H1 (cell line): Measurements from ENCODE around the gene EXOSC1. TPM values are rescaled to one million over a fixed set of nuclear protein-coding genes. Genes with fewer than 3 reads are reported as not detected.

Source experiments
- CTCF ChIA-PET: fragments of 300-600 bp; sonication (Branson Sonifier 250); formaldehyde crosslinking; loops from one replicate; lab custom pipeline; 2021; ENCODE audit not compliant: partially characterized antibody; lab: Charles Lee
- POLR2A ChIA-PET: fragments of 300-600 bp; sonication (Branson Sonifier 250); formaldehyde crosslinking; loops from one replicate; lab custom pipeline; 2021; ENCODE audit warnings: inconsistent platforms; ENCODE audit not compliant: partially characterized antibody; lab: Charles Lee
- DNase-seq, 2 experiments: peaks; one replicate each; pipeline versions ENCODE4 v3.0.0 to v3.0.0-alpha.2; 2010 to 2022; ENCODE audit warnings: low spot score in 2 of 2, low read depth in 1 of 2, mixed read lengths in 1 of 2
- FAIRE-seq: peaks from 2 replicates; lab custom pipeline; 2011; peaks lifted over from hg19 to GRCh38; lab: Jason Lieb, UNC
- H2AFZ ChIP-seq: 2 replicates; pipeline ENCODE4 v1.8.1; 2012; ENCODE audit warnings: low read length, inconsistent platforms
- H2AK5ac ChIP-seq: 2 replicates; pipeline ENCODE4 v1.6.1; 2013; ENCODE audit warnings: low read depth, low read length
- H2BK120ac ChIP-seq: replicated peaks from 2 replicates; pipeline ENCODE3; 2013; ENCODE audit warnings: low read depth, low read length, inconsistent platforms
- H2BK12ac ChIP-seq: 2 replicates; pipeline ENCODE4 v1.6.1; 2013; ENCODE audit warnings: low read depth, low read length
- H2BK15ac ChIP-seq: 2 replicates; pipeline ENCODE4 v1.6.1; 2013; ENCODE audit warnings: low read length
- H2BK20ac ChIP-seq: 2 replicates; pipeline ENCODE4 v1.6.1; 2013; ENCODE audit warnings: low read length
- H2BK5ac ChIP-seq: 2 replicates; pipeline ENCODE4 v1.6.1; 2013; ENCODE audit warnings: low read depth, low read length
- H3K14ac ChIP-seq: 2 replicates; pipeline ENCODE4 v1.6.1; 2013; ENCODE audit warnings: inconsistent platforms; ENCODE audit not compliant: insufficient read length
- H3K18ac ChIP-seq: 2 replicates; pipeline ENCODE4 v1.6.1; 2013; ENCODE audit warnings: low read length; ENCODE audit errors: extremely low read depth
- H3K23ac ChIP-seq: 2 replicates; pipeline ENCODE4 v1.6.1; 2013; ENCODE audit warnings: inconsistent platforms; ENCODE audit not compliant: insufficient read length
- H3K23me2 ChIP-seq: 2 replicates; pipeline ENCODE4 v1.6.1; 2013; ENCODE audit warnings: low read depth, low read length
- H3K27ac ChIP-seq: 2 replicates; pipeline ENCODE4 v1.6.1; 2011; ENCODE audit warnings: low read depth, low read length, inconsistent platforms
- H3K27me3 ChIP-seq, 4 experiments: replicated peaks in 1 of 4; 1 replicate in 1 of 4; 2 replicates in 3 of 4; pipeline versions ENCODE4 v1.6.1 to v1.8.1; 2011 to 2013; ENCODE audit warnings: low read length in 3 of 4, mild to moderate bottlenecking in 3 of 4, inconsistent platforms in 2 of 4, mixed read lengths in 2 of 4, moderate library complexity in 1 of 4; ENCODE audit not compliant: control insufficient read depth in 3 of 4, insufficient read depth in 3 of 4; ENCODE audit errors: extremely low read depth in 1 of 4
- H3K36me3 ChIP-seq, 4 experiments: 2 replicates each; pipeline versions ENCODE4 v1.6.1 to v1.8.1; 2011 to 2013; ENCODE audit warnings: mild to moderate bottlenecking in 4 of 4, low read length in 3 of 4, moderate library complexity in 2 of 4, control low read depth in 1 of 4, inconsistent platforms in 1 of 4; ENCODE audit not compliant: insufficient read depth in 4 of 4, control insufficient read depth in 2 of 4
- H3K4ac ChIP-seq: replicated peaks from 2 replicates; pipeline ENCODE3; 2013; ENCODE audit warnings: low read length, low read depth, mixed read lengths, inconsistent platforms; ENCODE audit not compliant: insufficient read length
- H3K4me1 ChIP-seq, 4 experiments: replicated peaks in 1 of 4; 1 replicate in 1 of 4; 2 replicates in 3 of 4; pipeline versions ENCODE4 v1.6.1 to v1.8.1; 2011 to 2013; ENCODE audit warnings: low read length in 3 of 4, inconsistent platforms in 2 of 4, mixed read lengths in 1 of 4; ENCODE audit not compliant: insufficient read depth in 4 of 4, control insufficient read depth in 3 of 4
- H3K4me2 ChIP-seq, 2 experiments: 2 replicates each; pipeline versions ENCODE4 v1.6.1 to v1.8.1; 2011 to 2013; ENCODE audit warnings: low read depth in 2 of 2, low read length in 2 of 2, control low read depth in 1 of 2, inconsistent platforms in 1 of 2, mild to moderate bottlenecking in 1 of 2; ENCODE audit not compliant: insufficient read depth in 1 of 2
- H3K4me3 ChIP-seq, 4 experiments: fragments of 200-600, 300-600 bp in 1 of 4; sonication (generic), shearing (Covaris generic), sonication (Bioruptor Twin) in 1 of 4; 2 replicates each; pipeline versions ENCODE4 v1.5.1 to v1.8.1; 2011 to 2016; ENCODE audit warnings: low read length in 4 of 4, low read depth in 3 of 4, control low read depth in 2 of 4, inconsistent platforms in 2 of 4, mild to moderate bottlenecking in 2 of 4, mixed read lengths in 1 of 4, moderate library complexity in 1 of 4; ENCODE audit not compliant: insufficient read depth in 2 of 4; ENCODE audit errors: extremely low read depth in 1 of 4
- H3K56ac ChIP-seq: replicated peaks from 2 replicates; pipeline ENCODE3; 2013; ENCODE audit warnings: low read depth, mild to moderate bottlenecking, mixed read lengths, low read length, inconsistent platforms; ENCODE audit not compliant: insufficient read length
- H3K79me1 ChIP-seq: 2 replicates; pipeline ENCODE4 v1.6.1; 2013; ENCODE audit warnings: low read depth, low read length, control low read depth
- H3K79me2 ChIP-seq, 2 experiments: 2 replicates each; pipeline versions ENCODE4 v1.6.1 to v1.8.1; 2012 to 2013; ENCODE audit warnings: low read length in 2 of 2, mild to moderate bottlenecking in 2 of 2, inconsistent platforms in 1 of 2; ENCODE audit not compliant: insufficient read depth in 2 of 2, control insufficient read depth in 1 of 2
- H3K9ac ChIP-seq, 4 experiments: replicated peaks in 1 of 4; 1 replicate in 1 of 4; 2 replicates in 3 of 4; pipeline versions ENCODE4 v1.6.1 to v1.8.1; 2011 to 2013; ENCODE audit warnings: low read depth in 3 of 4, low read length in 3 of 4, control low read depth in 2 of 4, mild to moderate bottlenecking in 2 of 4, moderate library complexity in 2 of 4, inconsistent platforms in 1 of 4; ENCODE audit errors: extremely low read depth in 1 of 4
- H3K9me3 ChIP-seq, 2 experiments: 2 replicates each; pipeline versions ENCODE4 v1.6.1 to v1.8.1; 2012 to 2013; ENCODE audit warnings: mild to moderate bottlenecking in 2 of 2, moderate library complexity in 2 of 2, control low read depth in 1 of 2, inconsistent platforms in 1 of 2, low read depth in 1 of 2, low read length in 1 of 2, mixed read lengths in 1 of 2; ENCODE audit not compliant: insufficient read depth in 2 of 2
- H4K20me1 ChIP-seq, 2 experiments: replicated peaks in 1 of 2; 2 replicates each; pipeline versions ENCODE3 to v1.8.1; 2011 to 2013; ENCODE audit warnings: inconsistent platforms in 2 of 2, low read length in 2 of 2, mild to moderate bottlenecking in 1 of 2; ENCODE audit not compliant: insufficient read depth in 2 of 2, control insufficient read depth in 1 of 2
- H4K5ac ChIP-seq: 2 replicates; pipeline ENCODE4 v1.6.1; 2013; ENCODE audit warnings: low read length, low read depth, mixed read lengths, inconsistent platforms; ENCODE audit not compliant: insufficient read length
- H4K8ac ChIP-seq: 2 replicates; pipeline ENCODE4 v1.8.0; 2013; ENCODE audit warnings: mild to moderate bottlenecking, moderate library complexity, low read length, inconsistent platforms; ENCODE audit not compliant: insufficient read depth; ENCODE audit errors: extremely low read depth
- H4K91ac ChIP-seq: replicated peaks from 2 replicates; pipeline ENCODE3; 2013; ENCODE audit warnings: low read length, mixed read lengths, inconsistent platforms; ENCODE audit not compliant: insufficient read length
- ASH2L ChIP-seq: fragments of 200-600, 300-600 bp; sonication (generic); IDR thresholded peaks from one replicate; pipeline ENCODE4 v1.7.1; 2017; ENCODE audit warnings: low read length
- EGR1 ChIP-seq: IDR thresholded peaks from 2 replicates; pipeline ENCODE4 v1.6.1; 2011; ENCODE audit warnings: low read depth, low read length, borderline replicate concordance
- NRF1 ChIP-seq: IDR thresholded peaks from 2 replicates; pipeline ENCODE4 v1.6.1; 2011; ENCODE audit warnings: mild to moderate bottlenecking, low read depth, low read length, improper control_type of control experiment
- SAP30 ChIP-seq: fragments of 300-600 bp; sonication (generic); IDR thresholded peaks from 2 replicates; pipeline ENCODE4 v1.7.1; 2012; ENCODE audit warnings: low read length, moderate library complexity, mild to moderate bottlenecking, inconsistent platforms; ENCODE audit not compliant: insufficient read depth, insufficient replicate concordance
- SIN3A ChIP-seq, 2 experiments: IDR thresholded peaks in 1 of 2; conservative IDR thresholded peaks in 1 of 2; 2 replicates each; pipeline ENCODE4 v1.6.1; 2011 to 2012; ENCODE audit warnings: low read length in 2 of 2, improper control_type of control experiment in 1 of 2, low read depth in 1 of 2, mild to moderate bottlenecking in 1 of 2
- WGBS, 2 experiments: shearing (Covaris generic) in 1 of 2; methylation state at CpG; one replicate each; pipeline versions ENCODE4 v1.1.6 to v1.1.7; 2013 to 2015; ENCODE audit warnings: low lambda C conversion rate in 2 of 2, mixed read lengths in 2 of 2, inconsistent platforms in 1 of 2, low coverage in 1 of 2, missing lambda C conversion rate in 1 of 2; ENCODE audit not compliant: insufficient replicate concordance in 2 of 2, insufficient coverage in 1 of 2, insufficient read length in 1 of 2; ENCODE audit errors: extremely low coverage in 1 of 2, missing lambda C conversion rate in 1 of 2; 5-methylcytosine and 5-hydroxymethylcytosine counted together
- polyA plus RNA-seq, 7 experiments: library from polyadenylated mRNA; depleted of rRNA in 3 of 7; stranded (reverse) in 5 of 7; unstranded in 2 of 7; fragments of >200 nt in 5 of 7; fragments of 200-250 nt in 2 of 7; gene quantifications; 1 replicate in 5 of 7; 2 replicates in 1 of 7; 4 replicates in 1 of 7; pipeline versions ENCODE4 v1.2.1 to v1.2.3, GENCODE V29; 2011 to 2013; ENCODE audit warnings: missing spikeins in 2 of 7, mixed read lengths in 2 of 7
- total RNA-seq: library from RNA; stranded (reverse); fragmentation: NEBNext Ultra II Directional; extraction: Animal tissue kit (Norgen Biotek cat#: 25700); gene quantifications from 2 replicates; pipeline ENCODE4 v1.2.1, GENCODE V29; 2021

The EXOSC1 gene
- total and polyA plus RNA-seq, 2 of the 8 experiments (the other 6 are each of a cell fraction or from before 2014, with no cell fraction given): 52.1 to 68.1 TPM

DNA sequence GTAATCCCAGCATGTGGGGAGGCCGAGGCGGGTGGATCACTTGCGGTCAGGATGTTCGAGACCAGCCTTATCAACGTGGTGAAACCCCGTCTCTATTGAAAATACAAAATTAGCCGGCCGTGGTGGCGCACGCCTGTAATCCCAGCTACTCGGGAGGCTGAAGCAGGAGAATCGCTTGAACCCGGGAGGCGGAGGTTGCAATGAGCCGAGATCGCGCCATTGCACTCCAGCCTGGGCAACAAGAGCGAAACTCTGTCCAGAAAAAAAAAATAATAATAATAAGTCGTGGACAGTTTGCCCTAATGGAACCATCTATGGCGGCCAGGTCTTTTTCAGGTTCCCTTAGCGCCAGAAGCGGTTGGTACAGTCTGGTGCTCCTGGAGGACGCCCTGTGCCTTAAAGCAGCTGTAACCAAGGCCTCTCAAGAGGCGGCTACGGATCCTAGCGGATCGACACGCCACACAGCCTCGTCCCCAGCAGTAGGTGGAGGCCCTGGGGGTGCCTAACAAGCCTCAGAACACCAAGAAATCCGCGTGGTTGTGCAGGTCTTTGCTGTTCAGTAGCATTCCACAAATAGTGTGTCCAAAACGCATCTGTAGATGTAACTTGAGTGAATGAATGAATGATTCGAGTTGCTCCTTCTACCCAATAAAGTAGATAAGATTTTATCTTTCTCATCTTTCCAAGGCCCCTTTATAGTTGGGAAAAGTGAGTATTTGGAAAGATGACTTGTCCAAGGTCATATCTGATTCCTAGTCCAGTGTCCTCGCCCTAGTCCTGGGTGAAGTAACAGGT is 18.8 kb downstream of the EXOSC1 start:
- Histone ChIP-seq H3K27ac (peak overlapping the region; percentile 87), H3K9ac (peak overlapping the region; percentile 81 to 99 (median 94)), H4K91ac (peak overlapping the region; percentile 70), H4K8ac (peak overlapping the region; percentile 91; the same call in 1 of the 2 replicates), H3K4me1 (peaks cover 3 to 6% (median 4%) of the 10 kb centered on the region in 4 experiments; a peak in 6 of 7 replicates), H3K79me1 (no peaks in the 10 kb centered on the region), H2BK15ac (no peak overlapping the region), H3K36me3 (peaks cover 15 to 48% (median 31%) of the 10 kb centered on the region in 4 experiments), H3K14ac (no peak overlapping the region), H3K23me2 (peaks cover 12% of the 10 kb centered on the region), H4K5ac (peak overlapping the region; percentile 83), H4K20me1 (peaks cover 8 to 9% of the 10 kb centered on the region in 2 experiments), H2BK12ac (peak overlapping the region; percentile 53), H3K23ac (no peak overlapping the region), H3K18ac (peak overlapping the region; percentile 82), H2BK120ac (no peak overlapping the region), H3K4me3 (peak overlapping the region; percentile 69 to 100 (median 93)), H3K4me2 (peak overlapping the region; percentile 87 to 95), H3K4ac (peak overlapping the region; percentile 93), H2BK5ac (peak overlapping the region; percentile 93), H2BK20ac (no peak overlapping the region), H3K27me3 (no peaks in the 10 kb centered on the region), H3K9me3 (no peaks in the 10 kb centered on the region), H2AK5ac (peak overlapping the region; percentile 94; the same call in 1 of the 2 replicates), H2AFZ (no peak overlapping the region), H3K79me2 (peaks cover 21 to 39% of the 10 kb centered on the region in 2 experiments), H3K56ac (peak overlapping the region; percentile 91)
- WGBS, 2 experiments: 1% methylated on average over 34 of the region's 34 CpGs; no CpG with 5 or more reads in 1 of the 2 experiments
- FAIRE-seq: no peak
- CTCF ChIA-PET: interaction anchor here (0.6 to 0.8 kb wide), 2 partner anchors 24 to 188 kb away, joined by 3 to 7 read pairs; no protein-coding TSS in a partner anchor
- POLR2A ChIA-PET: interaction anchor here (0.5 to 10.5 kb wide), 16 partner anchors 8 to 354 kb away, joined by 3 to 185 read pairs (median 4); partner anchors contain the start of genes EXOSC1, RRP12 and ZDHHC16
- no peak for DNase-seq
- TF ChIP-seq NRF1: no peak
- TF ChIP-seq EGR1: no peak
- TF ChIP-seq SAP30: peak; percentile 28
- TF ChIP-seq ASH2L: peak; percentile 36
- peak in 1 of 2 experiments; percentile 39; a peak in 1 of 4 replicates for TF ChIP-seq SIN3A (conservative IDR thresholded peaks at IDR 0.05 in 1 of 2, IDR thresholded peaks at IDR 0.05 in 1 of 2; ENCODE audit: low read depth in 1 of 2, low read length in 2 of 2)
